Activated CD8-positive, alpha-beta T cell treated with anti-CD3 and anti-CD28 coated beads for 36 hours (primary cell): ENCODE results near the gene RANBP1. TPM values are rescaled to one million over a fixed set of nuclear protein-coding genes. Genes with fewer than 3 reads are reported as not detected.

Experiments used
- ATAC-seq: fragments of 200-7000 bp; cut with Tn5 transposase; one replicate; pipeline ENCODE4 v1.10.0; 2021; ENCODE audit warnings: mild to moderate bottlenecking, moderate library complexity
- CTCF ChIA-PET: fragments of 350-600 bp; sonication (Branson Sonifier 250); formaldehyde crosslinking; loops from one replicate; lab custom pipeline; 2021; ENCODE audit warnings: antibody characterized with exemption; lab: Charles Lee
- POLR2A ChIA-PET: fragments of 350-600 bp; sonication (Branson Sonifier 250); formaldehyde crosslinking; loops from one replicate; lab custom pipeline; 2021; ENCODE audit warnings: antibody characterized with exemption; lab: Charles Lee
- DNase-seq: peaks from one replicate; pipeline ENCODE4 v3.0.0-alpha.2; 2020
- H3K27ac Mint-ChIP-seq: one replicate; pipeline ENCODE4 v1.8.0; 2021; ENCODE audit warnings: mild to moderate bottlenecking, mixed read lengths
- H3K27me3 Mint-ChIP-seq: one replicate; pipeline ENCODE4 v1.8.0; 2021; ENCODE audit warnings: mixed read lengths
- H3K36me3 Mint-ChIP-seq: one replicate; pipeline ENCODE4 v1.8.0; 2021; ENCODE audit warnings: low read depth, mixed read lengths
- H3K4me1 Mint-ChIP-seq: one replicate; pipeline ENCODE4 v1.8.0; 2021; ENCODE audit warnings: low read depth, mixed read lengths
- H3K4me3 Mint-ChIP-seq: one replicate; pipeline ENCODE4 v1.8.0; 2021; ENCODE audit warnings: mild to moderate bottlenecking, moderate library complexity, mixed read lengths
- H3K9me3 Mint-ChIP-seq: one replicate; pipeline ENCODE4 v1.8.0; 2021; ENCODE audit warnings: mixed read lengths
- CTCF ChIP-seq: fragments of 200-600 bp; IDR thresholded peaks from one replicate; pipeline ENCODE4 v1.8.0; 2022; ENCODE audit warnings: antibody characterized with exemption, mild to moderate bottlenecking
- intact Hi-C: fragments of 100-400 bp; cut with micrococcal nuclease; formaldehyde crosslinking; loops from one replicate; pipeline ENCODE4 v1.10.0; 2022
- total RNA-seq, 2 experiments: library from RNA; stranded (reverse); gene quantifications; one replicate each; pipeline ENCODE4 v1.2.3, GENCODE V29; 2021

The RANBP1 gene
- total RNA-seq, 2 experiments from 2014 or later: 411 to 412 TPM

GRCh38 chr22:20143883-20144665 is 28.2 kb downstream of the RANBP1 start:
- POLR2A ChIA-PET: interaction anchor here (0.6 kb wide), 1 partner anchor 149 kb away, joined by 3 read pairs; no protein-coding TSS in a partner anchor
- intact Hi-C loops: no loop called here
- no peaks in the 10 kb centered on the region for H3K9me3 Mint-ChIP-seq
- H3K4me1 Mint-ChIP-seq: peaks cover 5% of the 10 kb centered on the region
- DNase-seq: no peak
- no peak for TF ChIP-seq CTCF
- no peak overlapping the region for H3K27ac Mint-ChIP-seq
- H3K36me3 Mint-ChIP-seq: peaks cover 3% of the 10 kb centered on the region
- ATAC-seq: no peak
- no peak overlapping the region for H3K4me3 Mint-ChIP-seq
- CTCF ChIA-PET: no interaction called here
- H3K27me3 Mint-ChIP-seq: no peaks in the 10 kb centered on the region

- Mint-ChIP-seq H3K4me1 (peaks cover 5% of the 10 kb centered on the region), H3K4me3 (no peak overlapping the region), H3K27me3 (no peaks in the 10 kb centered on the region), H3K9me3 (no peaks in the 10 kb centered on the region), H3K27ac (no peak overlapping the region), H3K36me3 (no peaks in the 10 kb centered on the region)
- no peak for DNase-seq
- POLR2A ChIA-PET: no interaction called here
- ATAC-seq: no peak
- TF ChIP-seq CTCF: no peak
- CTCF ChIA-PET: no interaction called here
- intact Hi-C loops: no loop called here
Observed at GRCh38 chr22:20145206-20145831, 29.4 kb downstream of the RANBP1 start.

GRCh38 chr22:20145832-20146223 is 29.9 kb downstream of the RANBP1 start:
- intact Hi-C loops: no loop called here
- H3K27ac Mint-ChIP-seq: no peak overlapping the region
- TF ChIP-seq CTCF: no peak
- POLR2A ChIA-PET: no interaction called here
- no peak for DNase-seq
- peaks cover 5% of the 10 kb centered on the region for H3K4me1 Mint-ChIP-seq
- no peaks in the 10 kb centered on the region for H3K27me3 Mint-ChIP-seq
- no peaks in the 10 kb centered on the region for H3K36me3 Mint-ChIP-seq
- H3K4me3 Mint-ChIP-seq: no peak overlapping the region
- ATAC-seq: no peak
- H3K9me3 Mint-ChIP-seq: no peaks in the 10 kb centered on the region
- CTCF ChIA-PET: no interaction called here

- H3K4me1 Mint-ChIP-seq: peaks cover 5% of the 10 kb centered on the region
- intact Hi-C loops: no loop called here
- H3K27ac Mint-ChIP-seq: no peak overlapping the region
- H3K9me3 Mint-ChIP-seq: no peaks in the 10 kb centered on the region
- ChIA-PET POLR2A (no interaction called here), CTCF (no interaction called here)
- H3K36me3 Mint-ChIP-seq: no peaks in the 10 kb centered on the region
- DNase-seq (peak; percentile 20), ATAC-seq (peak; percentile 35)
- H3K4me3 Mint-ChIP-seq: no peak overlapping the region
- no peak for TF ChIP-seq CTCF
- H3K27me3 Mint-ChIP-seq: no peaks in the 10 kb centered on the region
Observed at GRCh38 chr22:20146777-20147176, 30.9 kb downstream of the RANBP1 start.
